GM12864 (cell line): Measurements from ENCODE around the gene WDFY4.
A peak's percentile ranks its signal among the peaks of the same experiment; 100 is the strongest.

Experiments
- DNase-seq: peaks from one replicate; pipeline ENCODE4 v3.0.0-alpha.2; 2011; ENCODE audit warnings: low read depth
- H3K4me3 ChIP-seq: 2 replicates; pipeline ENCODE4 v1.5.1; 2011; ENCODE audit warnings: mild to moderate bottlenecking, low read depth, low read length, control low read depth
- TF ChIP-seq, protein P1 (sequence below): IDR thresholded peaks from 2 replicates; pipeline ENCODE4 v1.5.1; 2011; ENCODE audit warnings: low read depth, mild to moderate bottlenecking, moderate library complexity, low read length, control low read depth, inconsistent platforms; ENCODE audit errors: missing control alignments

WDFY4 gene

DNA sequence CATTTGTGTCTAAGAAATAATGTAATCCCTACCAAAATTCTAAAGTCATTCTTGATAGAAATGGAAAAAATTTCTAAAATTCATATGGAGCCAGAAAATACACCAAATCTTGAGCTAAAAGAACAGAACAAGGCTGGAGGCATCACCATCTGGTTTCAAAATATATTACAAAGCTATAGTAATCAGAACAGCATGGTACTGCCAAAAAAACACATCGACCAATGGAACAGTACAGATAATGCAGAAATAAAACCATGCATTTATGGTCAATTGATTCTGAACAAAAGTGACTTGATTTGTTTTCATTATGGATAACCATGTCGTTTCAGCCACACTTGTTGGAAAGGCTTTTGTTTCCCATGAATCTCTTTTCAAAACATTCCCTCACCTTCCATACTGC, 7.0 kb upstream of the WDFY4 start:
- H3K4me3 ChIP-seq, result no peak overlapping the region
- TF ChIP-seq, protein P1, sequence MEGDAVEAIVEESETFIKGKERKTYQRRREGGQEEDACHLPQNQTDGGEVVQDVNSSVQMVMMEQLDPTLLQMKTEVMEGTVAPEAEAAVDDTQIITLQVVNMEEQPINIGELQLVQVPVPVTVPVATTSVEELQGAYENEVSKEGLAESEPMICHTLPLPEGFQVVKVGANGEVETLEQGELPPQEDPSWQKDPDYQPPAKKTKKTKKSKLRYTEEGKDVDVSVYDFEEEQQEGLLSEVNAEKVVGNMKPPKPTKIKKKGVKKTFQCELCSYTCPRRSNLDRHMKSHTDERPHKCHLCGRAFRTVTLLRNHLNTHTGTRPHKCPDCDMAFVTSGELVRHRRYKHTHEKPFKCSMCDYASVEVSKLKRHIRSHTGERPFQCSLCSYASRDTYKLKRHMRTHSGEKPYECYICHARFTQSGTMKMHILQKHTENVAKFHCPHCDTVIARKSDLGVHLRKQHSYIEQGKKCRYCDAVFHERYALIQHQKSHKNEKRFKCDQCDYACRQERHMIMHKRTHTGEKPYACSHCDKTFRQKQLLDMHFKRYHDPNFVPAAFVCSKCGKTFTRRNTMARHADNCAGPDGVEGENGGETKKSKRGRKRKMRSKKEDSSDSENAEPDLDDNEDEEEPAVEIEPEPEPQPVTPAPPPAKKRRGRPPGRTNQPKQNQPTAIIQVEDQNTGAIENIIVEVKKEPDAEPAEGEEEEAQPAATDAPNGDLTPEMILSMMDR, result no peak
- no peak for DNase-seq

DNA sequence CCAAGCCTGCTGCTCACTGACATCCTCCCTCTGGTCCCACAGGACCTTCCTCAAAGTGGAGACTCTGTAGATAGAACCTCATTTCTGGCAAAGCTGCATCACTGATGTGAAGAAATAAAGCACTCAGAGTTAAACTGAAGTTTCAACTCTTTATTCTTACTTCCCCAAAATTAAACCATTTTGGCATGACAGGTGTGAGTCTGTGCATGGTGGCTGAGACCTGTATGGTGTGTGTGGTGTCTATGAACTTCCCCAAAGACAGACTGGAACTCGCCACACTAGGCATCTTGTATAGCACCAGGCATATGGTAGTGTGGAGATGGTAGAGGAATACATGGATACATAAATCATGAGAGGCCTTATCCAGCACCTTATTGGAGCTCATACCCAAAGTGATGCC, 6.6 kb upstream of the WDFY4 start:
- TF ChIP-seq, protein P1, result no peak
- no peak overlapping the region for H3K4me3 ChIP-seq
- no peak for DNase-seq

DNA sequence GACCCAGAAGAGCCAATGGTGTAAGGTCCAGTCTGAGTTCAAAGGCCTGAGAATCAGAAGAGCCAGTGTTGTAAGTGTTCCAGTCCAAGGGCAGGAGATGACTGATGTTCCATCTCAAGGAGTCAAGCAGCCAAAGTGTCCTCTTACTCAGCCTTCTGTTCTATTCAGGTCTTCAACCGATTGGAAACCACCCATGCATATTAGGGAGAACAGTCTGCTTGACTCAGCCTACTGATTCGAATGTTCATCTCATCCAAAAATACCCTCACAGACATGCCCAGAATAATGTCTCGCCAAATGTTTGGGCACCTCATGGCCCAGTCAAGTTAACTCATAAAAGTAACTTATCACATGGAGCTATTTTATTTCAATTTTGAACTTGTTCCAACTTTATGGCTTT, 2.9 kb upstream of the WDFY4 start:
- no peak overlapping the region for H3K4me3 ChIP-seq
- TF ChIP-seq, protein P1, result no peak
- no peak for DNase-seq

DNA sequence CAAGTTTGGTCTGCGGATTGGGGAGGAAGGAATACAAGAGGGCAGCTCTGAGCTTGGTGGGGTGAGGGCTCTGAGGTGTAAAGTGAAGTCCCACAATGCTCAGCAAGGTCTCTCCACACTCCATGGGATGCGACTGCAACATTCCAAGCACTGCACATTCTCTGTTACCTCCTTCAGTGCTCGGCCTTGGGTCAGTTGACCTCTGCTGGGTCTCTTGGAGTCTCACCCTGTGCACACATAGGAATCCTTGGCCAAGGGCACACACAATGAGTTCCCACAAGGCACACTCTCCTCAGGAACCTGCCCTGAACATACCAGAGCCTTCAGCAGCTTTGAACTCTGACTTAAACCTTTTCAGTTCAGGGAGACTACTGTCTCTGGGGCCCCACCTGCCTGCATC, 2.4 kb upstream of the WDFY4 start:
- TF ChIP-seq, protein P1, result no peak
- DNase-seq, result no peak
- H3K4me3 ChIP-seq, result no peak overlapping the region

DNA sequence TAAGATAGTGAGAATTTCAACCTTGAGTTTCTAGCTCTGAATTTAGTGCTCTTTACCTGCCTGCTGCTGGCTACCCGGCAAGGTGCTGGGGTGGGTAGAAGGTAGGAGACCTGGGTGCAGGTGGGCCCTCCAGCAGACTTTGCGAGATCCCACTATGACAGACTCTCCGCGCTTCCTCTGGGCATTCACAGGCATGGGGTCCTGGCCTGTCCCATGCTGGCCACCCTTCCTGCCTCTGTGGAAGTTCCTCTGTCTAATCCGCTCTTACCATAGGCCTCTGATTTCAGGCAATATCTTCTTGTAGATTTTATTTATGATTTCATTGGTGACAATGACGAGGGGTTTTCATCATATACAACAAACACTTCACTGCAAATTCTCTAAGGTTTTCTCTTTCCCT, 1.2 kb upstream of the WDFY4 start:
- TF ChIP-seq, protein P1, result no peak
- no peak for DNase-seq
- peak overlapping the region; percentile 43 for H3K4me3 ChIP-seq

DNA sequence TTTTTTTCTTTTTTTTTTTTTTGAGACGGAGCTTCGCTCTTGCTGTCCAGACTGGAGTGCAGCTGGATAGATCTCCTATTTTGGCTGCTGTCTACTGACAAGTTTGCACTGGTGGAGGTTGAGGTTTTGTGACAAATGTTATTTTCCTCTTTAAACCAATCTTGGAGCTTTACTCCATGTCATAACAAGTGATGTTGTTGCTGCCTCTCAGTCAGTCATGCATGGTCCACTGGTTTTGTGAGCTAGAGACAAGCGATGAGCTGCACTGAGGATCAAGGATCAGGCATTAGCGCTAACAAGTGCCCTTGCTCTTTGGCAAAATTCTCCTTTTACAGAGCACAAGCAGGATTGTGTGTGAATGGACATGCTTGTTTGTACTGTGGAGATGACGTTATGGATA, 805 bp upstream of the WDFY4 start:
- H3K4me3 ChIP-seq, result peak overlapping the region; percentile 58; the same call in 1 of the 2 replicates
- peak; percentile 59 for DNase-seq
- TF ChIP-seq, protein P1, result no peak

DNA sequence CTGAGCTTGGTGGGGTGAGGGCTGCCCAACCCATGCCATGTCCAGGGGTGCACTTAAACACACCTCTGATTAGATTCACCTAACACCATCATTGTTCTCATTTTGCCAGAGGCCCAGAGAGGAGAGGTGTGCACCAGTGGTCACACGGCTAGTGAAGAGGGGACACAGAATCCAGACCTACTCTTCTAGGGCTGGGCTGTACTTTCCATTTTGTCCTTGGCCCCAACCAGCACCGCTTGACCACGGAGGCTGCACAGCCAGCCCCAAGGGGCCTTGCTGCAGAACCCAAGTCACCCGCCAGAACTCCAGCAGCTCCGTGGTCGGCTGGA, 246 bp upstream of the WDFY4 start:
- TF ChIP-seq, protein P1, result no peak
- H3K4me3 ChIP-seq, result peak overlapping the region; percentile 58

More for the DNA sequence above, 246 bp upstream of the WDFY4 start:
- no peak for DNase-seq
